Measurements from ENCODE around the gene BMP4.

Gene BMP4

GRCh38 chr14:53943751-53944083 lies 12.9 kb downstream of the BMP4 start:
- DNase-seq: no peak

GRCh38 chr14:53942970-53943750 lies 13.5 kb downstream of the BMP4 start:
- no peak for DNase-seq

GRCh38 chr14:53938136-53938837 lies 18.3 kb downstream of the BMP4 start:
- no peak for DNase-seq

GRCh38 chr14:53934778-53935414 lies 21.7 kb downstream of the BMP4 start:
- no peak for DNase-seq

- DNase-seq: no peak
These were observed 23.7 kb downstream of the BMP4 start for GRCh38 chr14:53932966-53933365.

GRCh38 chr14:53929871-53930715 lies 26.5 kb downstream of the BMP4 start:
- DNase-seq: no peak

- no peak for DNase-seq
These were observed 29.5 kb downstream of the BMP4 start for GRCh38 chr14:53927171-53927570.

- DNase-seq: no peak
These were observed 31.3 kb downstream of the BMP4 start for GRCh38 chr14:53925201-53925766.

GRCh38 chr14:53924753-53925152 lies 31.9 kb downstream of the BMP4 start:
- no peak for DNase-seq

GRCh38 chr14:53921027-53921426 lies 35.6 kb downstream of the BMP4 start:
- DNase-seq: no peak

- DNase-seq: no peak
These were observed 40.4 kb downstream of the BMP4 start for GRCh38 chr14:53916239-53916638.

GRCh38 chr14:53915364-53916014 lies 41.1 kb downstream of the BMP4 start:
- DNase-seq: no peak

- no peak for DNase-seq
These were observed 44.6 kb downstream of the BMP4 start for GRCh38 chr14:53912021-53912420.

GRCh38 chr14:53908416-53908815 lies 48.2 kb downstream of the BMP4 start:
- DNase-seq: no peak

GRCh38 chr14:53902307-53902706 lies 54.3 kb downstream of the BMP4 start:
- no peak for DNase-seq

GRCh38 chr14:53900499-53900898 lies 56.1 kb downstream of the BMP4 start:
- no peak for DNase-seq
